Measurements from ENCODE around the gene SP6.

DNA sequence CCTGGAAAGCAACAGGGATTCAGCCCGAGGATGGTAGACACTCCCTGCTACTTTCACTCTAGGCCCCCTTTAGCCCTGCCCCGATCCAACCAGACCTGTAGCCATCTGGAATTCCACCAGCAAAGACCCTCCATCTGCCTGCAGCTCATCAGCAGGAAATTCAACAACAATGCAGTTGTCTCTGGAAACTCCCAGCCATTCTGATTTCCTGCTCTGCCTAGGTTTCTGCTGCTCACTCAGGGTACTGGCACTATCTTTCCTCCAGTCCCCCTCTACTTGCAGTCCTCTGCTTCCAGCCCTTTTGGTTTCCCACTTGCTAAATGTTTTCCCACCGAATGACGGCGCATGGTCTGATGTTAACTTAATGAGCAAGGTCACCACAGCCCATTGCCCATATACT is 2.7 kb upstream of the SP6 start:
- TF ChIP-seq RARB (CRISPR knock-in tag; IDR thresholded peaks at IDR 0.05) (no peak), ARNTL (CRISPR knock-in tag; IDR thresholded peaks at IDR 0.05; ENCODE audit: borderline replicate concordance, low read depth) (no peak), ZNF70 (CRISPR knock-in tag; IDR thresholded peaks at IDR 0.05) (no peak), SNAI2 (CRISPR knock-in tag; IDR thresholded peaks at IDR 0.05) (no peak), BACH2 (CRISPR knock-in tag; IDR thresholded peaks at IDR 0.05; ENCODE audit: borderline replicate concordance) (no peak), GLIS3 (CRISPR knock-in tag; IDR thresholded peaks at IDR 0.05) (no peak)
- TF ChIP-seq, protein P1, sequence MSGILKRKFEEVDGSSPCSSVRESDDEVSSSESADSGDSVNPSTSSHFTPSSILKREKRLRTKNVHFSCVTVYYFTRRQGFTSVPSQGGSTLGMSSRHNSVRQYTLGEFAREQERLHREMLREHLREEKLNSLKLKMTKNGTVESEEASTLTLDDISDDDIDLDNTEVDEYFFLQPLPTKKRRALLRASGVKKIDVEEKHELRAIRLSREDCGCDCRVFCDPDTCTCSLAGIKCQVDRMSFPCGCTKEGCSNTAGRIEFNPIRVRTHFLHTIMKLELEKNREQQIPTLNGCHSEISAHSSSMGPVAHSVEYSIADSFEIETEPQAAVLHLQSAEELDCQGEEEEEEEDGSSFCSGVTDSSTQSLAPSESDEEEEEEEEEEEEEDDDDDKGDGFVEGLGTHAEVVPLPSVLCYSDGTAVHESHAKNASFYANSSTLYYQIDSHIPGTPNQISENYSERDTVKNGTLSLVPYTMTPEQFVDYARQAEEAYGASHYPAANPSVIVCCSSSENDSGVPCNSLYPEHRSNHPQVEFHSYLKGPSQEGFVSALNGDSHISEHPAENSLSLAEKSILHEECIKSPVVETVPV (CRISPR knock-in tag; IDR thresholded peaks at IDR 0.05) = no peak
- TF ChIP-seq, protein P2, sequence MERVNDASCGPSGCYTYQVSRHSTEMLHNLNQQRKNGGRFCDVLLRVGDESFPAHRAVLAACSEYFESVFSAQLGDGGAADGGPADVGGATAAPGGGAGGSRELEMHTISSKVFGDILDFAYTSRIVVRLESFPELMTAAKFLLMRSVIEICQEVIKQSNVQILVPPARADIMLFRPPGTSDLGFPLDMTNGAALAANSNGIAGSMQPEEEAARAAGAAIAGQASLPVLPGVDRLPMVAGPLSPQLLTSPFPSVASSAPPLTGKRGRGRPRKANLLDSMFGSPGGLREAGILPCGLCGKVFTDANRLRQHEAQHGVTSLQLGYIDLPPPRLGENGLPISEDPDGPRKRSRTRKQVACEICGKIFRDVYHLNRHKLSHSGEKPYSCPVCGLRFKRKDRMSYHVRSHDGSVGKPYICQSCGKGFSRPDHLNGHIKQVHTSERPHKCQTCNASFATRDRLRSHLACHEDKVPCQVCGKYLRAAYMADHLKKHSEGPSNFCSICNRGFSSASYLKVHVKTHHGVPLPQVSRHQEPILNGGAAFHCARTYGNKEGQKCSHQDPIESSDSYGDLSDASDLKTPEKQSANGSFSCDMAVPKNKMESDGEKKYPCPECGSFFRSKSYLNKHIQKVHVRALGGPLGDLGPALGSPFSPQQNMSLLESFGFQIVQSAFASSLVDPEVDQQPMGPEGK (CRISPR knock-in tag; IDR thresholded peaks at IDR 0.05; ENCODE audit: borderline replicate concordance) = no peak
- TF ChIP-seq, protein P3, sequence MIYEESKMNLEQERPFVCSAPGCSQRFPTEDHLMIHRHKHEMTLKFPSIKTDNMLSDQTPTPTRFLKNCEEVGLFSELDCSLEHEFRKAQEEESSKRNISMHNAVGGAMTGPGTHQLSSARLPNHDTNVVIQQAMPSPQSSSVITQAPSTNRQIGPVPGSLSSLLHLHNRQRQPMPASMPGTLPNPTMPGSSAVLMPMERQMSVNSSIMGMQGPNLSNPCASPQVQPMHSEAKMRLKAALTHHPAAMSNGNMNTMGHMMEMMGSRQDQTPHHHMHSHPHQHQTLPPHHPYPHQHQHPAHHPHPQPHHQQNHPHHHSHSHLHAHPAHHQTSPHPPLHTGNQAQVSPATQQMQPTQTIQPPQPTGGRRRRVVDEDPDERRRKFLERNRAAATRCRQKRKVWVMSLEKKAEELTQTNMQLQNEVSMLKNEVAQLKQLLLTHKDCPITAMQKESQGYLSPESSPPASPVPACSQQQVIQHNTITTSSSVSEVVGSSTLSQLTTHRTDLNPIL (CRISPR knock-in tag; IDR thresholded peaks at IDR 0.05; ENCODE audit: low read depth) = no peak
- TF ChIP-seq, protein P4, sequence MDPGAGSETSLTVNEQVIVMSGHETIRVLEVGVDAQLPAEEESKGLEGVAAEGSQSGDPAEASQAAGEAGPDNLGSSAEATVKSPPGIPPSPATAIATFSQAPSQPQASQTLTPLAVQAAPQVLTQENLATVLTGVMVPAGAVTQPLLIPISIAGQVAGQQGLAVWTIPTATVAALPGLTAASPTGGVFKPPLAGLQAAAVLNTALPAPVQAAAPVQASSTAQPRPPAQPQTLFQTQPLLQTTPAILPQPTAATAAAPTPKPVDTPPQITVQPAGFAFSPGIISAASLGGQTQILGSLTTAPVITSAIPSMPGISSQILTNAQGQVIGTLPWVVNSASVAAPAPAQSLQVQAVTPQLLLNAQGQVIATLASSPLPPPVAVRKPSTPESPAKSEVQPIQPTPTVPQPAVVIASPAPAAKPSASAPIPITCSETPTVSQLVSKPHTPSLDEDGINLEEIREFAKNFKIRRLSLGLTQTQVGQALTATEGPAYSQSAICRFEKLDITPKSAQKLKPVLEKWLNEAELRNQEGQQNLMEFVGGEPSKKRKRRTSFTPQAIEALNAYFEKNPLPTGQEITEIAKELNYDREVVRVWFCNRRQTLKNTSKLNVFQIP (CRISPR knock-in tag; IDR thresholded peaks at IDR 0.05; ENCODE audit: borderline replicate concordance, low read depth) = no peak
